Measurements from ENCODE around the gene STEAP3. TPM values are rescaled to one million over a fixed set of nuclear protein-coding genes. Genes with fewer than 3 reads are reported as not detected.

Gene STEAP3
- total and polyA plus RNA-seq, 2 donors (not counting 3 experiments of a cell fraction or from before 2014, with no cell fraction given), result 8.6 to 17.4 TPM

DNA sequence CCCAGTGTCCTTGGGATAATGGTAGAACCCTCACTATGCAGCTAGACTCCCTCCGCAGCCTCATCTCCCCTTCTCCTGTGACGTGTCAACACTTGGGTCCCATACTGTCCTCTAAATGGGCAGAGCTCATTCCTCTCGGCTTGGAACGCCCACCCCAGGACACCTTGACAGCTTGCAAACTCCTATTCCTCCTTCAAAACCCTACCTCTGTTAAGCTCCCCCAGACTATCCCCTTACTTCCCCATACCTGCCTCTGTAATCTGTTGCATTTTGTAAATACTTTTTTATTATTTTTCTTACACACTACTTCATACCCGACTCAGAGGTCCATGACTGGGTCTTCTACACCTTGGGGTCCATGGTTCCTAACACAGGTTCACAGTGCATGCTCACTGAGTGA, 28.0 kb downstream of the STEAP3 start:
- H3K36me3 ChIP-seq (ENCODE audit: control insufficient read depth in 2 of 2, extremely low read depth in 1 of 2, insufficient read depth in 2 of 2, low read length in 2 of 2), result no peaks in the 10 kb centered on the region
- no peak overlapping the region for H3K4me2 ChIP-seq (ENCODE audit: insufficient read depth, low read length)
- H3K79me2 ChIP-seq (ENCODE audit: control insufficient read depth, insufficient read depth, low read length), result peaks cover 2% of the 10 kb centered on the region
- FAIRE-seq (no peak), DNase-seq (ENCODE audit: low read depth, low spot score) (no peak)
- no peak overlapping the region for H2AFZ ChIP-seq (ENCODE audit: low read depth, low read length)
- H3K9me3 ChIP-seq (replicated peaks; ENCODE audit: control insufficient read depth, insufficient read depth, low read length), result no peaks in the 10 kb centered on the region
- TF ChIP-seq, protein P1, sequence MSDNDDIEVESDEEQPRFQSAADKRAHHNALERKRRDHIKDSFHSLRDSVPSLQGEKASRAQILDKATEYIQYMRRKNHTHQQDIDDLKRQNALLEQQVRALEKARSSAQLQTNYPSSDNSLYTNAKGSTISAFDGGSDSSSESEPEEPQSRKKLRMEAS (IDR thresholded peaks at IDR 0.05; ENCODE audit: insufficient read depth, insufficient read length), result no peak
- TF ChIP-seq POLR2A (IDR thresholded peaks at IDR 0.05; ENCODE audit: low read depth, low read length), result no peak
- TF ChIP-seq POLR2AphosphoS5 (IDR thresholded peaks at IDR 0.05; ENCODE audit: insufficient read depth, low read depth, low read length), result no peak
- no peak for TF ChIP-seq FOS (IDR thresholded peaks at IDR 0.05; ENCODE audit: borderline replicate concordance, insufficient read depth, low read length)
- TF ChIP-seq MYC (IDR thresholded peaks at IDR 0.05; ENCODE audit: low read depth, low read length), result no peak
- no peak overlapping the region for H3K9ac ChIP-seq (replicated peaks; ENCODE audit: extremely low read depth, insufficient read depth, low read length)
- BruUV-seq (replicated peaks), result no TSS peak
- POLR2A ChIA-PET, result no interaction called here
- dilution Hi-C loops (cut with MboI; ENCODE audit: extremely low pct_ligation_motif_present, low sequenced_read_pairs), result no loop called here
- intact Hi-C loops (cut with micrococcal nuclease), result loop anchor here (2.0 to 10.0 kb wide), 3 partner anchors 21 to 113 kb away; partner anchors contain the start of genes C2orf76, DBI and STEAP3
- H3K4me1 ChIP-seq (ENCODE audit: control insufficient read depth, extremely low read depth, insufficient read depth, low read length), result peaks cover 36% of the 10 kb centered on the region
- H3K27ac ChIP-seq (ENCODE audit: insufficient read depth, low read depth, low read length), result no peak overlapping the region
- no peaks in the 10 kb centered on the region for H4K20me1 ChIP-seq (replicated peaks; ENCODE audit: control insufficient read depth, extremely low read depth, insufficient read depth, low read length)
- CTCF ChIA-PET, result interaction anchor here (5.9 kb wide), 1 partner anchor 13 kb away, joined by 32 read pairs; no protein-coding TSS in a partner anchor
- no peaks in the 10 kb centered on the region for H3K9me1 ChIP-seq (replicated peaks; ENCODE audit: control insufficient read depth, extremely low read depth, insufficient read depth, low read length)
- H3K4me3 ChIP-seq (replicated peaks in 1 of 3; ENCODE audit: insufficient read depth in 1 of 3, low read depth in 1 of 3, low read length in 3 of 3), result no peak overlapping the region
- H3K27me3 ChIP-seq (ENCODE audit: control insufficient read depth in 2 of 2, insufficient read depth in 2 of 2, low read length in 2 of 2), result no peaks in the 10 kb centered on the region

DNA sequence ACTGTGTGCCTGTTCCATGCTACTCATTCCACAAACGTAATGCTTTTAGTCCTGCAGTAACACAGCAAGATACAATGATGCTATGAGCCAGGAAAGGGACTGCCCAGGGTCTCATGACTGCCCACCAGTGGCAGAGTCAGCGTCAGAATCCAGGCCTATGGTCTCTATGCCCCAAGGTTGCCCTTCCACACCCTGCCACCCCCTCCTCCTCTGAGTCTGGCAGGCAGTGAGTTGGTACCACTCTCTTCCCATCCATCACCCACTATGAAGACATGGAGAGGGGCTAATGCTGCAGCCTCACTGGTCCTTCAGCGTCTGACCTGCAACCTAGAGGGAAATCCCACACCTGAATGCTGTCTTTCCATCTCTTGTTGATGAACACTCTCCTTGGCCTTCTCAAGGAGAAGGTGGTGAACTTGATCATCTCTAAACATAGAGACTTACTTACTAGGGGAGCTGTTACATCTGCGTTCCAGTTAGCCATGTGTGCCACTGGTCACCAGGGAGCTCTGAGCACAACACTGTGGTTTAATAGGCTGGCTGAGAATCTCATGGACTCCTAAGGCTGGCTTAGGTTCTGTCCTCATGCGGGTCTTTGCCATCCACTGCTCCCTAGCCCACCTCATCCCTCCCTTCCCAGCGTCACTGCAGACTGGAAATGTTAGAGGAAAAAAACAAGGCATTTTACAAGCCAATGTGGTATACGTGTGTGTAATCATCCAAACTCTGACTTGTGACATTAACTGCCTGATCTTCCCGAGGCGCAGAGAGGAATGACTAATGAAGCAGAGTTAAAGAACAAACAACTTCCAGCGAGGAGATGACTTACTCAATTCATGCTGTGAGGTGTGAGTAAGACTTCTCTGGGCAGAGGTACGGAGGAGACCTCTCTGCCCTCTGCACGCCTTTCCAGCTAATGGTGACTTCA, 28.8 kb downstream of the STEAP3 start:
- no TSS peak for BruUV-seq (replicated peaks)
- no peak overlapping the region for H3K4me3 ChIP-seq (replicated peaks in 1 of 3; ENCODE audit: insufficient read depth in 1 of 3, low read depth in 1 of 3, low read length in 3 of 3)
- H3K4me1 ChIP-seq (ENCODE audit: control insufficient read depth, extremely low read depth, insufficient read depth, low read length), result peaks cover 36% of the 10 kb centered on the region

More for the DNA sequence above, 28.8 kb downstream of the STEAP3 start:
- Histone ChIP-seq H3K27ac (ENCODE audit: insufficient read depth, low read depth, low read length) (peak overlapping the region; percentile 88), H2AFZ (ENCODE audit: low read depth, low read length) (peak overlapping the region; percentile 20), H3K9me3 (replicated peaks; ENCODE audit: control insufficient read depth, insufficient read depth, low read length) (no peaks in the 10 kb centered on the region), H3K4me2 (ENCODE audit: insufficient read depth, low read length) (peak overlapping the region; percentile 6), H3K79me2 (ENCODE audit: control insufficient read depth, insufficient read depth, low read length) (peaks cover 2% of the 10 kb centered on the region), H3K36me3 (ENCODE audit: control insufficient read depth in 2 of 2, extremely low read depth in 1 of 2, insufficient read depth in 2 of 2, low read length in 2 of 2) (no peaks in the 10 kb centered on the region), H4K20me1 (replicated peaks; ENCODE audit: control insufficient read depth, extremely low read depth, insufficient read depth, low read length) (no peaks in the 10 kb centered on the region), H3K27me3 (ENCODE audit: control insufficient read depth in 2 of 2, insufficient read depth in 2 of 2, low read length in 2 of 2) (no peaks in the 10 kb centered on the region), H3K9me1 (replicated peaks; ENCODE audit: control insufficient read depth, extremely low read depth, insufficient read depth, low read length) (no peaks in the 10 kb centered on the region), H3K9ac (replicated peaks; ENCODE audit: extremely low read depth, insufficient read depth, low read length) (peak overlapping the region; percentile 31)
- ChIA-PET CTCF (interaction anchor here (0.9 to 5.9 kb wide), 6 partner anchors 12 to 371 kb away, joined by 3 to 32 read pairs (median 4); no protein-coding TSS in a partner anchor), POLR2A (interaction anchor here (0.6 kb wide), 1 partner anchor 1266 kb away, joined by 3 read pairs; no protein-coding TSS in a partner anchor)
- intact Hi-C loops (cut with micrococcal nuclease) (loop anchor here (2.0 to 10.0 kb wide), 3 partner anchors 22 to 112 kb away; partner anchors contain the start of genes C2orf76, DBI and STEAP3), dilution Hi-C loops (cut with MboI; ENCODE audit: extremely low pct_ligation_motif_present, low sequenced_read_pairs) (no loop called here)
- peak; percentile 86 for DNase-seq (ENCODE audit: low read depth, low spot score)
- peak; percentile 99 for FAIRE-seq
- TF ChIP-seq EZH2 (IDR thresholded peaks at IDR 0.05; ENCODE audit: borderline replicate concordance, low read depth, low read length, severe bottlenecking) (no peak), JUN (IDR thresholded peaks at IDR 0.05; ENCODE audit: borderline replicate concordance, insufficient read depth, insufficient read length, low read depth) (peak; percentile 50), POLR2AphosphoS5 (IDR thresholded peaks at IDR 0.05; ENCODE audit: insufficient read depth, low read depth, low read length) (peak; percentile 53)
